ENCODE measurements around the gene TRAF5. TPM values are rescaled to one million over a fixed set of nuclear protein-coding genes. Genes with fewer than 3 reads are reported as not detected.
"Not testable (repeated sequence)": the region's sequence is repeated elsewhere in the genome, so short reads cannot be mapped to it uniquely, and the experiment has no call there.

Gene TRAF5
- total RNA-seq, 1 experiment from 2014 or later, result 8.8 TPM

DNA sequence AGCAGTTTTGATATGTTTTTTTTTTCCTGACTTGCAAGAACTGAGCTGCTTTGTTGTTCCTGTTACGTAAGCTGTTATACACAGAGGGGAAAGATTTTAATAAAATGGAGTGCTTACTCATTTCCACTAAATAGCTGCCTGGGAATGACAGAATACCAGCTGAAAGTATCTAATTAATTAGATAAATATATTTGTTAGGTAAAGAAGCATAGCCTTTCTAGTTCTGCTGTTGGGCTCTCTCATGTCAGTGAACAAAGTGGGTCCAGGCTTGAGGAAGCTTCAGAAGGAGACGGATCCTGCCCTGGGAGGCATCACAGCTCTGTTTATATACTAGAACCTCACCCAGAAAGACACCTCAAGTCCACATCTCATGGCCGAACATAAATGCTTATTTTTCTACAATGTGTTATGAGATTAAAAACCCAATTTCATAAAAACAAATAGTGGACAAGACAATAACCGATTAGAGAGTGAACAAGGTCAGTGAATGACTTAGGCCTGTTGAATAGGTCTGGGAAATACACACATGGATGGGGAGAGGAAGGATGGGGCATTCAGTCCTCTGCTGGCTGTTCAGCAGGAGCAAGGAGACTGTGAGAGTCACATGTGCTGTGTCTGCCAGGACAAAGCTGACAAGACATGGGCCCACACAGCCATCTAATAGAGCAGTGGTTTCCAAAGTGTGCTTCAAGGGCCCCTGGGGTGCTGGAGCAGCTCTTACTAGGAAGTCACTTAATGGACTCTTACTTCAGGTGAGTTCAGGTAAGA is 20.6 kb downstream of the TRAF5 start:
- Histone ChIP-seq H3K4me3 (ENCODE audit: low read depth, low read length) (no peak overlapping the region), H3K27me3 (replicated peaks; ENCODE audit: control insufficient read depth, insufficient read depth, low read length) (no peaks in the 10 kb centered on the region), H3K36me3 (ENCODE audit: control insufficient read depth, insufficient read depth, low read length) (no peaks in the 10 kb centered on the region), H3K4me1 (peaks cover 14% of the 10 kb centered on the region), H3K9me3 (no peaks in the 10 kb centered on the region; the same call in 1 of the 2 replicates)
- Mint-ChIP-seq H3K27me3 (ENCODE audit: insufficient read depth, unreplicated experiment) (no peaks in the 10 kb centered on the region), H3K4me3 (ENCODE audit: unreplicated experiment) (no peak overlapping the region), H3K9me3 (ENCODE audit: unreplicated experiment) (peaks cover 10% of the 10 kb centered on the region), H3K36me3 (ENCODE audit: insufficient read depth, unreplicated experiment) (peaks cover 4% of the 10 kb centered on the region), H3K27ac (ENCODE audit: unreplicated experiment) (no peak overlapping the region), H3K4me1 (ENCODE audit: low read depth, unreplicated experiment) (peaks cover 6% of the 10 kb centered on the region)
- intact Hi-C loops (cut with micrococcal nuclease; ENCODE audit: unreplicated experiment), result no loop called here
- TF ChIP-seq, protein P1, sequence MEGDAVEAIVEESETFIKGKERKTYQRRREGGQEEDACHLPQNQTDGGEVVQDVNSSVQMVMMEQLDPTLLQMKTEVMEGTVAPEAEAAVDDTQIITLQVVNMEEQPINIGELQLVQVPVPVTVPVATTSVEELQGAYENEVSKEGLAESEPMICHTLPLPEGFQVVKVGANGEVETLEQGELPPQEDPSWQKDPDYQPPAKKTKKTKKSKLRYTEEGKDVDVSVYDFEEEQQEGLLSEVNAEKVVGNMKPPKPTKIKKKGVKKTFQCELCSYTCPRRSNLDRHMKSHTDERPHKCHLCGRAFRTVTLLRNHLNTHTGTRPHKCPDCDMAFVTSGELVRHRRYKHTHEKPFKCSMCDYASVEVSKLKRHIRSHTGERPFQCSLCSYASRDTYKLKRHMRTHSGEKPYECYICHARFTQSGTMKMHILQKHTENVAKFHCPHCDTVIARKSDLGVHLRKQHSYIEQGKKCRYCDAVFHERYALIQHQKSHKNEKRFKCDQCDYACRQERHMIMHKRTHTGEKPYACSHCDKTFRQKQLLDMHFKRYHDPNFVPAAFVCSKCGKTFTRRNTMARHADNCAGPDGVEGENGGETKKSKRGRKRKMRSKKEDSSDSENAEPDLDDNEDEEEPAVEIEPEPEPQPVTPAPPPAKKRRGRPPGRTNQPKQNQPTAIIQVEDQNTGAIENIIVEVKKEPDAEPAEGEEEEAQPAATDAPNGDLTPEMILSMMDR (IDR thresholded peaks at IDR 0.05; ENCODE audit: insufficient read depth in 1 of 2, low read depth in 1 of 2, low read length in 1 of 2, severe bottlenecking in 1 of 2, unreplicated experiment in 1 of 2), result no peak
- CTCF ChIA-PET, result no interaction called here
- DNase-seq, result no peak
- no TSS peak for BruUV-seq (replicated peaks)
- POLR2A ChIA-PET, result no interaction called here

DNA sequence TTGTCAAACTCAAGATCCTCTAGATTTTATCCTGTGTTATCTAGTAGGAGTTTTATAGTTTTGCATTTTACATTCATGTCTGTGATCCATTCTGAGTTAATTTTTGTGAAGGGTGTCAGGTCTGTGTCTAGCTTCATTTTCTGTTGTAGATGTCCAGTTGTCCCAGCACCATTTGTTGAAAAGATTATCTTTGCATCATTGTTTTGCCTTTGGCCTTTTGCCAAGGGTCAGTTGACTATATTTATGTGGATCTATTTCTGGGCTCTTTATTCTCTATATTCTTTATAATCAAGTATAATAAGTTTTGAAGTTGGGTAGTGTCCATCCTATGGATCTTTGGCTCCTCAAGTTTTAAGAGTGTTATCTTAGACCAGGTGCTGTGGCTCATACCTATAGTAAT is 21.9 kb downstream of the TRAF5 start:
- peaks cover 4% of the 10 kb centered on the region for H3K36me3 Mint-ChIP-seq (ENCODE audit: insufficient read depth, unreplicated experiment)
- no peak overlapping the region for H3K27ac Mint-ChIP-seq (ENCODE audit: unreplicated experiment)
- no peaks in the 10 kb centered on the region; the same call in 1 of the 2 replicates for H3K9me3 ChIP-seq
- no peak overlapping the region for H3K4me3 Mint-ChIP-seq (ENCODE audit: unreplicated experiment)
- H3K36me3 ChIP-seq (ENCODE audit: control insufficient read depth, insufficient read depth, low read length), result no peaks in the 10 kb centered on the region
- TF ChIP-seq, protein P1 (IDR thresholded peaks at IDR 0.05; ENCODE audit: insufficient read depth in 1 of 2, low read depth in 1 of 2, low read length in 1 of 2, severe bottlenecking in 1 of 2, unreplicated experiment in 1 of 2), result no peak
- H3K9me3 Mint-ChIP-seq (ENCODE audit: unreplicated experiment), result peaks cover 10% of the 10 kb centered on the region
- intact Hi-C loops (cut with micrococcal nuclease; ENCODE audit: unreplicated experiment), result no loop called here
- DNase-seq, result no peak
- ChIA-PET CTCF (interaction anchor here (0.6 kb wide), 1 partner anchor 339 kb away, joined by 3 read pairs; no protein-coding TSS in a partner anchor), POLR2A (no interaction called here)
- no peak overlapping the region for H3K4me3 ChIP-seq (ENCODE audit: low read depth, low read length)
- H3K4me1 Mint-ChIP-seq (ENCODE audit: low read depth, unreplicated experiment), result peaks cover 5% of the 10 kb centered on the region
- BruUV-seq (replicated peaks), result no TSS peak
- no peaks in the 10 kb centered on the region for H3K27me3 Mint-ChIP-seq (ENCODE audit: insufficient read depth, unreplicated experiment)
- H3K4me1 ChIP-seq, result peaks cover 12% of the 10 kb centered on the region
- H3K27me3 ChIP-seq (replicated peaks; ENCODE audit: control insufficient read depth, insufficient read depth, low read length), result no peaks in the 10 kb centered on the region

- H3K4me3 ChIP-seq (ENCODE audit: low read depth, low read length), result no peak overlapping the region
- CTCF ChIA-PET, result no interaction called here
- no peaks in the 10 kb centered on the region for H3K4me1 Mint-ChIP-seq (ENCODE audit: low read depth, unreplicated experiment)
- DNase-seq, result no peak
- no peak overlapping the region for H3K4me3 Mint-ChIP-seq (ENCODE audit: unreplicated experiment)
- no peak overlapping the region for H3K27ac Mint-ChIP-seq (ENCODE audit: unreplicated experiment)
- H3K36me3 Mint-ChIP-seq (ENCODE audit: insufficient read depth, unreplicated experiment), result peaks cover 4% of the 10 kb centered on the region
- no TSS peak for BruUV-seq (replicated peaks)
- TF ChIP-seq, protein P1 (IDR thresholded peaks at IDR 0.05; ENCODE audit: insufficient read depth in 1 of 2, low read depth in 1 of 2, low read length in 1 of 2, severe bottlenecking in 1 of 2, unreplicated experiment in 1 of 2), result no peak
- no peaks in the 10 kb centered on the region for H3K36me3 ChIP-seq (ENCODE audit: control insufficient read depth, insufficient read depth, low read length)
- intact Hi-C loops (cut with micrococcal nuclease; ENCODE audit: unreplicated experiment), result no loop called here
- POLR2A ChIA-PET, result no interaction called here
- no peaks in the 10 kb centered on the region for H3K27me3 ChIP-seq (replicated peaks; ENCODE audit: control insufficient read depth, insufficient read depth, low read length)
- H3K4me1 ChIP-seq, result no peaks in the 10 kb centered on the region; the same call in 1 of the 2 replicates
- no peaks in the 10 kb centered on the region; the same call in 1 of the 2 replicates for H3K9me3 ChIP-seq
- no peaks in the 10 kb centered on the region for H3K27me3 Mint-ChIP-seq (ENCODE audit: insufficient read depth, unreplicated experiment)
- peaks cover 10% of the 10 kb centered on the region for H3K9me3 Mint-ChIP-seq (ENCODE audit: unreplicated experiment)
Measured at GRCh38 chr1:211349741-211350140, 23.1 kb downstream of the TRAF5 start.

DNA sequence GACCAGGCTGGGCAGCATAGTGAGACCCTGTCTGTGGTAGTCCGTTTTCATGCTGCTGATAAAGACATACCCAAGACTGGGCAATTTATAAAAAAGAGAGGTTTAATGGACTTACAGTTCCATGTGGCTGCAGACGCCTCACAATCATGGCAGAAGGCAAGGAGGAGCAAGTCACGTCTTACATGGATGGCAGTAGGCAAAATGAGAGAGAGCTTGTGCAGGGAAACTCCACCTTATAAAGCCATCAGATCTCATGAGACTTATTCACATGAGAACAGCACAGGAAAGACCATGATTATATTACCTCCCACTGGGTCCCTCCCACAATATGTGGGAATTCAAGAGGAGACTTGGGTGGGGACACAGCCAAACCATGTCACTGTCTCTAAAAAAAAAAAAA is 25.4 kb downstream of the TRAF5 start:
- BruUV-seq (replicated peaks); H3K9me3 Mint-ChIP-seq (ENCODE audit: unreplicated experiment); H3K4me3 Mint-ChIP-seq (ENCODE audit: unreplicated experiment); H3K36me3 ChIP-seq (ENCODE audit: control insufficient read depth, insufficient read depth, low read length); POLR2A ChIA-PET; H3K27me3 ChIP-seq (replicated peaks; ENCODE audit: control insufficient read depth, insufficient read depth, low read length); DNase-seq; H3K4me1 ChIP-seq; H3K27ac Mint-ChIP-seq (ENCODE audit: unreplicated experiment); intact Hi-C loops (cut with micrococcal nuclease; ENCODE audit: unreplicated experiment); H3K27me3 Mint-ChIP-seq (ENCODE audit: insufficient read depth, unreplicated experiment); H3K4me1 Mint-ChIP-seq (ENCODE audit: low read depth, unreplicated experiment); H3K9me3 ChIP-seq; H3K36me3 Mint-ChIP-seq (ENCODE audit: insufficient read depth, unreplicated experiment); CTCF ChIA-PET; H3K4me3 ChIP-seq (ENCODE audit: low read depth, low read length): not testable (repeated sequence)

All from Caco-2 (cell line).